Measurements from ENCODE around the gene CNPY4.

CNPY4 gene

GRCh38 chr7:100102950-100103840, 16.2 kb upstream of the CNPY4 start:
- TF ChIP-seq, protein P1, sequence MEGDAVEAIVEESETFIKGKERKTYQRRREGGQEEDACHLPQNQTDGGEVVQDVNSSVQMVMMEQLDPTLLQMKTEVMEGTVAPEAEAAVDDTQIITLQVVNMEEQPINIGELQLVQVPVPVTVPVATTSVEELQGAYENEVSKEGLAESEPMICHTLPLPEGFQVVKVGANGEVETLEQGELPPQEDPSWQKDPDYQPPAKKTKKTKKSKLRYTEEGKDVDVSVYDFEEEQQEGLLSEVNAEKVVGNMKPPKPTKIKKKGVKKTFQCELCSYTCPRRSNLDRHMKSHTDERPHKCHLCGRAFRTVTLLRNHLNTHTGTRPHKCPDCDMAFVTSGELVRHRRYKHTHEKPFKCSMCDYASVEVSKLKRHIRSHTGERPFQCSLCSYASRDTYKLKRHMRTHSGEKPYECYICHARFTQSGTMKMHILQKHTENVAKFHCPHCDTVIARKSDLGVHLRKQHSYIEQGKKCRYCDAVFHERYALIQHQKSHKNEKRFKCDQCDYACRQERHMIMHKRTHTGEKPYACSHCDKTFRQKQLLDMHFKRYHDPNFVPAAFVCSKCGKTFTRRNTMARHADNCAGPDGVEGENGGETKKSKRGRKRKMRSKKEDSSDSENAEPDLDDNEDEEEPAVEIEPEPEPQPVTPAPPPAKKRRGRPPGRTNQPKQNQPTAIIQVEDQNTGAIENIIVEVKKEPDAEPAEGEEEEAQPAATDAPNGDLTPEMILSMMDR (IDR thresholded peaks at IDR 0.05) = no peak

DNA sequence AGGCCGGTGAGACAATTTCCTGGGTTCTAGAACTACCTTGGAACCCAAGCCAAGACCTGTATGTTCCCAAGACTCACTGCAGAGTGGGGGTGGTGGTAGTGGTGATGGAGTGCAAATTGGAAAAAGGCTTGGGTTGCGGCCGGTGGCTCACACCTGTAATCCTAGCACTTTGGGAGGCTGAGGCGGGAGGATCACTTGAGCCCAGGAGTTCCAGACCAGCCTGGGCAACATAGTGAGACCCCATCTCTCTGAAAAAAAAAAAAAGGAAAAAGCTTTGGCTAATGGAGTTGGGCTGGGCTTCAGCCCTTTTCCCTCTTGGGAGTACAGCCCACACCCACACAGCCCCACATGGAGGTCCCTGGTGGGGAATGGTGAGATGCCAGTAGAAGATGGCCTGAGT, 13.9 kb upstream of the CNPY4 start:
- TF ChIP-seq, protein P1 (IDR thresholded peaks at IDR 0.05) = no peak

- TF ChIP-seq, protein P1 (IDR thresholded peaks at IDR 0.05) = no peak
Observed at GRCh38 chr7:100106633-100107032, 12.8 kb upstream of the CNPY4 start.

DNA sequence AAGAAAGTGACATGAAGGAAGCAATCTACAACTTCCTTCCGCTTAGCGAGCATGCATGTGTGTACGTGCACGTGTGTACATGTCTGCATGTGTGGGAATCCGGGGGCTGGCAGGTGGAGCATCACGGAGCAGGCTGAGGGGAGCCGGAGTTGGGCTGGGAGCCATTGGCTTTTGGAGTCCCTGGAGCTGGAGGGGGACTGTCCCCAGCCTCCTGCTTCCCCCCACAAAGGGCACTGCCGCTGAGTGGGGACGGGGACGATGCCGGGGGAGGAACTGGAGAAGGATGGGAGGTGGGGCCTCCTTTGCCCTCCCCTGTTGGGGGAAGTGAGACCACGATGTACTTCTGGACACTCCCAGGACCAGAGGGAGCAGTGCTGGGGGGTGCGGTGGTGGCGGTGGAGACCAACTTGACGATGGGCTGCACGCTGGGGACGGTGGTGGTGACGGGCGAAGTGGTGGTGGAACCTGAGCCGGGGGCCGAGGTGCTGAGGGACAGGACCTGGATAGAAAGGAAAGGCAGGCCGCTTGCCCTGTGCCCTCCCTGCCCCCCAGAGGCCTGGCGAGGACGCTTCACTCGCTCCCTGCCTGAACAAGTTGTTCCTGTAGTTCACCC, 12.2 kb upstream of the CNPY4 start:
- TF ChIP-seq, protein P1 (IDR thresholded peaks at IDR 0.05) = no peak

DNA sequence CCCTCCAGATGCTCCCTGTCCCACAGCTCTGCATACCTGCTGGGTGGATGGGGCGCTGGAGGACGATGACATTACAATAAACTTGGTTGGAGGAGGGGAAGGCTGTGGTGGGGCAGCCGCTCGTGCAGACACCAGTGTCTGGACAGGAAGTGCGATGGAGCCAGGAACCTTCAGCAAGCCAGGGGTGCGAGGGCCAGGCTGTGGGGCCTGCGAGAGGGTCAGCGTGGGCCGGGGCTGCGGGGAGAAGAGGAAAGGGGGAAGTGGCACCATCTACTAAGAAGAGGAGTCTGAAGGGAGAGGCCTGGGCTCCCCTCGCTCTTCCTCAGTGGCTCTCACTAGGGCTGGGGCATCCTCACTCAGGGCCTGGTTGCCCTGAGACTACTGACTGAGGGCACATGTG, 11.5 kb upstream of the CNPY4 start:
- TF ChIP-seq, protein P1 (IDR thresholded peaks at IDR 0.05) = no peak

DNA sequence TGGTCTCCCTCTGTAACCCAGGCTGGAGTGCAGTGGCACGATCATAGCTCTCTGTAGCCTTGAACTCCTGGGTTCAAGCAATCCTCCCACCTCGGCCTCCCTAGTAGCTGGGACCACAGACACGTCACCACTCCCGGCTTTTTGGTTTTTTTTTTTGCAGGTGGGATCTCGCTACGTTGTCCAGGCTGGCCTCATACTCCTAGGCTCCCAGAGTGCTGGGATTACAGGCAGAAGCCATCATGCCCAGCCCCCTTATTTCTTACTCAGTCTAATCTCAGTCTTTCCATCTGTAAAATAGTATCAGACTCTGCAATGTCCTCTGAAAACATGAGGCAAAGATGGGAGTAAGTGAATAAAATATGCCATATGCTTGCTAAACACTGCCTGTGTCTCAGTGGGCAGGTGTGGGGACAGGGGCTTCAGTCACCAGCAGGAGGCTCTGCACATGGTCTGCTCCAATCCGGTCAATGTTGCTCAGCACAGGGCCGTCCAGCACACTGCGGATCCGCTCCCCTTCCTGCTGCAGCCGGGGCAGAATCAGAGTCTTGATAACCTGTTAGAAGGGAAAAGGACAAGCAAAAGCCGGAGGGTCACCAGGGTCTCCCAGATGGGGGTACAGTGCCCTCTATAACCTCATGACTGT, 9.8 kb upstream of the CNPY4 start:
- TF ChIP-seq, protein P1 (IDR thresholded peaks at IDR 0.05) = no peak

DNA sequence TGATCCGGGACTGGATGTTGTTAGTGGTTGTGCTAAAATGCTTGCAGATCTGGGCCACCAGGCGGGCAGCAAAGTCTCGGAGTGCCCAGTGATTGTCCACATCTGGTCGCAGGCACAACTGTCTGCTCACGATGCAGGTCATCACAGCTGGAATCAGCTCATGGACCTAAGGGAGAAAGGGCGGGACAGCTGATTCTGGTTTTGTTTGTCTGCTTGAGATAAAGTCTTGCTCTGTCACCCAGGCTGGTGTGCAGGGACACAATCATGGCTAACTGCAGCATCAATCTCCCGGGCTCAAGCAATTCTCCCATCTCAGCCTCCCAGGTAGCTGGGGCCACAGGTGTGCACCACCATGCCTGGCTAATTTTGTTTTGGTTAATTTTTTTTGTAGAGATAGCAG, 8.3 kb upstream of the CNPY4 start:
- TF ChIP-seq, protein P1 (IDR thresholded peaks at IDR 0.05) = no peak

All from LNCAP (cell line).